ENCODE results near the gene STYXL2.

The STYXL2 gene

GRCh38 chr1:167089939-167090313 lies 3.9 kb upstream of the STYXL2 start:
- Histone ChIP-seq H3K27ac (ENCODE audit: low read depth, low read length) (peak overlapping the region; percentile 82), H3K4me1 (ENCODE audit: control insufficient read depth in 1 of 2, insufficient read depth in 2 of 2, low read length in 2 of 2) (peaks cover 28 to 58% of the 10 kb centered on the region in 2 donors), H3K27me3 (ENCODE audit: control insufficient read depth in 1 of 2, insufficient read depth in 2 of 2, low read length in 2 of 2) (no peaks in the 10 kb centered on the region), H3K4me3 (ENCODE audit: low read depth in 1 of 2, low read length in 2 of 2) (peak overlapping the region; percentile 66 to 79), H3K36me3 (ENCODE audit: control insufficient read depth in 1 of 2, insufficient read depth in 2 of 2, low read length in 2 of 2) (no peaks in the 10 kb centered on the region), H3K9me3 (ENCODE audit: control insufficient read depth in 1 of 2, low read length in 2 of 2) (no peaks in the 10 kb centered on the region), H3K9ac (ENCODE audit: low read depth in 1 of 2, low read length in 2 of 2) (peak overlapping the region; percentile 79 to 91)

- Histone ChIP-seq H3K27ac (ENCODE audit: low read depth, low read length) (peak within 1 kb of the TSS; percentile 82), H3K9ac (ENCODE audit: low read depth in 1 of 2, low read length in 2 of 2) (peak within 1 kb of the TSS; percentile 79 to 91), H3K9me3 (ENCODE audit: control insufficient read depth in 1 of 2, low read length in 2 of 2) (no peaks in the 10 kb centered on the region), H3K4me1 (ENCODE audit: control insufficient read depth in 1 of 2, insufficient read depth in 2 of 2, low read length in 2 of 2) (peaks cover 26 to 53% of the 10 kb centered on the region in 2 donors), H3K36me3 (ENCODE audit: control insufficient read depth in 1 of 2, insufficient read depth in 2 of 2, low read length in 2 of 2) (no peaks in the 10 kb centered on the region), H3K27me3 (ENCODE audit: control insufficient read depth in 1 of 2, insufficient read depth in 2 of 2, low read length in 2 of 2) (no peaks in the 10 kb centered on the region), H3K4me3 (ENCODE audit: low read depth in 1 of 2, low read length in 2 of 2) (peak within 1 kb of the TSS; percentile 66 to 79)
These were observed 3.4 kb upstream of the STYXL2 start, which contains the start of gene GPA33 for GRCh38 chr1:167090314-167090942. Gene GPA33 (minus strand): TSS chr1:167090377. CDS start chr1:167090287, 90 bp downstream.

- Histone ChIP-seq H3K27ac (ENCODE audit: low read depth, low read length) (no peak overlapping the region), H3K4me3 (ENCODE audit: low read depth in 1 of 2, low read length in 2 of 2) (no peak overlapping the region), H3K27me3 (ENCODE audit: control insufficient read depth in 1 of 2, insufficient read depth in 2 of 2, low read length in 2 of 2) (no peaks in the 10 kb centered on the region), H3K9ac (ENCODE audit: low read depth in 1 of 2, low read length in 2 of 2) (no peak overlapping the region), H3K36me3 (ENCODE audit: control insufficient read depth in 1 of 2, insufficient read depth in 2 of 2, low read length in 2 of 2) (no peaks in the 10 kb centered on the region), H3K9me3 (ENCODE audit: control insufficient read depth in 1 of 2, low read length in 2 of 2) (no peaks in the 10 kb centered on the region), H3K4me1 (ENCODE audit: control insufficient read depth in 1 of 2, insufficient read depth in 2 of 2, low read length in 2 of 2) (peaks cover 7 to 32% of the 10 kb centered on the region in 2 donors)
These were observed 1.2 kb upstream of the STYXL2 start for GRCh38 chr1:167092653-167093052.

GRCh38 chr1:167094690-167095089 lies 815 bp downstream of the STYXL2 start:
- no peak overlapping the region for H3K27ac ChIP-seq (ENCODE audit: low read depth, low read length)
- peaks cover 0 to 19% of the 10 kb centered on the region in 2 donors for H3K4me1 ChIP-seq (ENCODE audit: control insufficient read depth in 1 of 2, insufficient read depth in 2 of 2, low read length in 2 of 2)
- H3K27me3 ChIP-seq (ENCODE audit: control insufficient read depth in 1 of 2, insufficient read depth in 2 of 2, low read length in 2 of 2), result no peaks in the 10 kb centered on the region
- H3K9ac ChIP-seq (ENCODE audit: low read depth in 1 of 2, low read length in 2 of 2), result no peak overlapping the region
- H3K4me3 ChIP-seq (ENCODE audit: low read depth in 1 of 2, low read length in 2 of 2), result no peak overlapping the region
- no peaks in the 10 kb centered on the region for H3K9me3 ChIP-seq (ENCODE audit: control insufficient read depth in 1 of 2, low read length in 2 of 2)
- H3K36me3 ChIP-seq (ENCODE audit: control insufficient read depth in 1 of 2, insufficient read depth in 2 of 2, low read length in 2 of 2), result no peaks in the 10 kb centered on the region

GRCh38 chr1:167095368-167095767 lies 1.5 kb downstream of the STYXL2 start:
- H3K4me1 ChIP-seq (ENCODE audit: control insufficient read depth in 1 of 2, insufficient read depth in 2 of 2, low read length in 2 of 2), result peaks cover under 1 to 16% of the 10 kb centered on the region in 2 donors
- H3K36me3 ChIP-seq (ENCODE audit: control insufficient read depth in 1 of 2, insufficient read depth in 2 of 2, low read length in 2 of 2), result no peaks in the 10 kb centered on the region
- H3K9ac ChIP-seq (ENCODE audit: low read depth in 1 of 2, low read length in 2 of 2), result no peak overlapping the region
- H3K4me3 ChIP-seq (ENCODE audit: low read depth in 1 of 2, low read length in 2 of 2), result no peak overlapping the region
- no peaks in the 10 kb centered on the region for H3K27me3 ChIP-seq (ENCODE audit: control insufficient read depth in 1 of 2, insufficient read depth in 2 of 2, low read length in 2 of 2)
- H3K9me3 ChIP-seq (ENCODE audit: control insufficient read depth in 1 of 2, low read length in 2 of 2), result no peaks in the 10 kb centered on the region
- H3K27ac ChIP-seq (ENCODE audit: low read depth, low read length), result no peak overlapping the region

- Histone ChIP-seq H3K4me1 (ENCODE audit: control insufficient read depth in 1 of 2, insufficient read depth in 2 of 2, low read length in 2 of 2) (peaks cover 0 to 5% of the 10 kb centered on the region in 2 donors), H3K27me3 (ENCODE audit: control insufficient read depth in 1 of 2, insufficient read depth in 2 of 2, low read length in 2 of 2) (no peaks in the 10 kb centered on the region), H3K27ac (ENCODE audit: low read depth, low read length) (no peak overlapping the region), H3K9ac (ENCODE audit: low read depth in 1 of 2, low read length in 2 of 2) (no peak overlapping the region), H3K9me3 (ENCODE audit: control insufficient read depth in 1 of 2, low read length in 2 of 2) (no peaks in the 10 kb centered on the region), H3K36me3 (ENCODE audit: control insufficient read depth in 1 of 2, insufficient read depth in 2 of 2, low read length in 2 of 2) (no peaks in the 10 kb centered on the region), H3K4me3 (ENCODE audit: low read depth in 1 of 2, low read length in 2 of 2) (no peak overlapping the region)
These were observed 6.0 kb downstream of the STYXL2 start for GRCh38 chr1:167099851-167100250.

- no peak overlapping the region for H3K4me3 ChIP-seq (ENCODE audit: low read depth in 1 of 2, low read length in 2 of 2)
- no peaks in the 10 kb centered on the region for H3K36me3 ChIP-seq (ENCODE audit: control insufficient read depth in 1 of 2, insufficient read depth in 2 of 2, low read length in 2 of 2)
- peaks cover 7 to 12% of the 10 kb centered on the region in 2 donors for H3K4me1 ChIP-seq (ENCODE audit: control insufficient read depth in 1 of 2, insufficient read depth in 2 of 2, low read length in 2 of 2)
- H3K27me3 ChIP-seq (ENCODE audit: control insufficient read depth in 1 of 2, insufficient read depth in 2 of 2, low read length in 2 of 2), result no peaks in the 10 kb centered on the region
- H3K9ac ChIP-seq (ENCODE audit: low read depth in 1 of 2, low read length in 2 of 2), result no peak overlapping the region
- H3K27ac ChIP-seq (ENCODE audit: low read depth, low read length), result no peak overlapping the region
- no peaks in the 10 kb centered on the region for H3K9me3 ChIP-seq (ENCODE audit: control insufficient read depth in 1 of 2, low read length in 2 of 2)
These were observed 6.9 kb downstream of the STYXL2 start for GRCh38 chr1:167100730-167101129.

- Histone ChIP-seq H3K9me3 (ENCODE audit: control insufficient read depth in 1 of 2, low read length in 2 of 2) (no peaks in the 10 kb centered on the region), H3K4me1 (ENCODE audit: control insufficient read depth in 1 of 2, insufficient read depth in 2 of 2, low read length in 2 of 2) (peaks cover 12 to 15% of the 10 kb centered on the region in 2 donors), H3K36me3 (ENCODE audit: control insufficient read depth in 1 of 2, insufficient read depth in 2 of 2, low read length in 2 of 2) (no peaks in the 10 kb centered on the region), H3K27ac (ENCODE audit: low read depth, low read length) (no peak overlapping the region), H3K9ac (ENCODE audit: low read depth in 1 of 2, low read length in 2 of 2) (no peak overlapping the region), H3K27me3 (ENCODE audit: control insufficient read depth in 1 of 2, insufficient read depth in 2 of 2, low read length in 2 of 2) (no peaks in the 10 kb centered on the region), H3K4me3 (ENCODE audit: low read depth in 1 of 2, low read length in 2 of 2) (no peak overlapping the region)
These were observed 7.9 kb downstream of the STYXL2 start for GRCh38 chr1:167101754-167102153.

GRCh38 chr1:167102906-167103573 lies 9.2 kb downstream of the STYXL2 start:
- Histone ChIP-seq H3K27ac (ENCODE audit: low read depth, low read length) (no peak overlapping the region), H3K4me1 (ENCODE audit: control insufficient read depth in 1 of 2, insufficient read depth in 2 of 2, low read length in 2 of 2) (peaks cover 12 to 15% of the 10 kb centered on the region in 2 donors), H3K4me3 (ENCODE audit: low read depth in 1 of 2, low read length in 2 of 2) (no peak overlapping the region), H3K36me3 (ENCODE audit: control insufficient read depth in 1 of 2, insufficient read depth in 2 of 2, low read length in 2 of 2) (no peaks in the 10 kb centered on the region), H3K9ac (ENCODE audit: low read depth in 1 of 2, low read length in 2 of 2) (no peak overlapping the region), H3K9me3 (ENCODE audit: control insufficient read depth in 1 of 2, low read length in 2 of 2) (no peaks in the 10 kb centered on the region), H3K27me3 (ENCODE audit: control insufficient read depth in 1 of 2, insufficient read depth in 2 of 2, low read length in 2 of 2) (no peaks in the 10 kb centered on the region)

GRCh38 chr1:167104256-167104633 lies 10.4 kb downstream of the STYXL2 start:
- H3K9ac ChIP-seq (ENCODE audit: low read depth in 1 of 2, low read length in 2 of 2), result no peak overlapping the region
- H3K27ac ChIP-seq (ENCODE audit: low read depth, low read length), result no peak overlapping the region
- no peaks in the 10 kb centered on the region for H3K27me3 ChIP-seq (ENCODE audit: control insufficient read depth in 1 of 2, insufficient read depth in 2 of 2, low read length in 2 of 2)
- H3K4me3 ChIP-seq (ENCODE audit: low read depth in 1 of 2, low read length in 2 of 2), result no peak overlapping the region
- no peaks in the 10 kb centered on the region for H3K36me3 ChIP-seq (ENCODE audit: control insufficient read depth in 1 of 2, insufficient read depth in 2 of 2, low read length in 2 of 2)
- H3K9me3 ChIP-seq (ENCODE audit: control insufficient read depth in 1 of 2, low read length in 2 of 2), result no peaks in the 10 kb centered on the region
- peaks cover 12 to 15% of the 10 kb centered on the region in 2 donors for H3K4me1 ChIP-seq (ENCODE audit: control insufficient read depth in 1 of 2, insufficient read depth in 2 of 2, low read length in 2 of 2)
